K562 (cell line): ENCODE results near the gene FHIT. TPM values are rescaled to one million over a fixed set of nuclear protein-coding genes. Genes with fewer than 3 reads are reported as not detected.

Experiments
- ATAC-seq: fragments of 200-7000 bp; cut with Tn5 transposase; 3 replicates; pipeline ENCODE4 v1.9.1; 2020; ENCODE audit warnings: moderate library complexity
- BruUV-seq: library from RNA; stranded (reverse); fragments of 400-500 nt; replicated peaks from 2 replicates; lab custom pipeline; 2021; lab: Mats Ljungman, UMichigan
- CTCF ChIA-PET: fragments of 300-600 bp; formaldehyde crosslinking; extraction: SDS; loops from one replicate; lab custom pipeline; 2021; ENCODE audit warnings: low intra/inter-chr PET ratio; lab: Yijun Ruan, JAX
- POLR2A ChIA-PET: fragments of 300-600, 350-650 bp; sonication (Branson Sonifier 250); formaldehyde crosslinking; extraction: SDS; loops from one replicate; lab custom pipeline; 2021; ENCODE audit warnings: antibody characterized with exemption, inconsistent platforms; lab: Yijun Ruan, JAX
- DNase-seq, 4 experiments: peaks; one replicate each; pipeline versions ENCODE4 v3.0.0 to v3.0.0-alpha.2; 2011 to 2018; ENCODE audit warnings: low spot score in 3 of 4, mixed read lengths in 3 of 4; ENCODE audit errors: extremely low read depth in 1 of 4
- FAIRE-seq: peaks from 2 replicates; lab custom pipeline; 2011; peaks lifted over from hg19 to GRCh38; lab: Jason Lieb, UNC
- H2AFZ ChIP-seq: 2 replicates; pipeline ENCODE4 v1.6.0; 2011; ENCODE audit warnings: low read depth, low read length, control low read depth, inconsistent platforms
- H3K27ac ChIP-seq: fragments of 200-600 bp; 3 replicates; pipeline ENCODE4 v1.8.0; 2011; ENCODE audit warnings: low read depth, mild to moderate bottlenecking, control low read depth, inconsistent platforms, low read length, moderate library complexity, mixed read lengths; ENCODE audit errors: extremely low read depth
- H3K27me3 ChIP-seq, 2 experiments: fragments of 300-600 bp in 1 of 2; 2 replicates in 1 of 2; 3 replicates in 1 of 2; pipeline versions ENCODE4 v1.6.0 to v1.8.0; 2011; ENCODE audit warnings: inconsistent platforms in 2 of 2, low read length in 2 of 2, mild to moderate bottlenecking in 1 of 2, mixed read lengths in 1 of 2, moderate library complexity in 1 of 2; ENCODE audit not compliant: control insufficient read depth in 2 of 2, insufficient read depth in 2 of 2
- H3K36me3 ChIP-seq: fragments of 300-600 bp; 3 replicates; pipeline ENCODE4 v1.8.0; 2011; ENCODE audit warnings: mild to moderate bottlenecking, low read length, inconsistent platforms; ENCODE audit not compliant: control insufficient read depth, insufficient read depth
- H3K4me1 ChIP-seq, 2 experiments: fragments of 200-600 bp in 1 of 2; replicated peaks in 1 of 2; 2 replicates in 1 of 2; 3 replicates in 1 of 2; pipeline versions ENCODE4 v1.5.1 to v1.8.0; 2011; ENCODE audit warnings: inconsistent platforms in 2 of 2, low read length in 2 of 2, mild to moderate bottlenecking in 1 of 2, mixed read lengths in 1 of 2, moderate library complexity in 1 of 2; ENCODE audit not compliant: control insufficient read depth in 2 of 2, insufficient read depth in 2 of 2
- H3K4me2 ChIP-seq: 2 replicates; pipeline ENCODE4 v1.6.1; 2011; ENCODE audit warnings: low read length, control low read depth, inconsistent platforms, mixed read lengths; ENCODE audit not compliant: insufficient read depth
- H3K4me3 ChIP-seq: fragments of 200-600 bp; sonication (generic), shearing (Covaris generic); 2 replicates; pipeline ENCODE4 v1.5.1; 2016; ENCODE audit warnings: control low read depth, inconsistent platforms
- H3K79me2 ChIP-seq: fragments of 200-600 bp; 3 replicates; pipeline ENCODE4 v1.8.0; 2011; ENCODE audit warnings: low read length, inconsistent platforms; ENCODE audit not compliant: control insufficient read depth, insufficient read depth
- H3K9ac ChIP-seq, 2 experiments: 2 replicates each; pipeline versions ENCODE4 v1.6.0 to v1.6.1; 2011; ENCODE audit warnings: low read depth in 2 of 2, low read length in 2 of 2, control low read depth in 1 of 2, inconsistent platforms in 1 of 2, mild to moderate bottlenecking in 1 of 2, mixed read lengths in 1 of 2; ENCODE audit not compliant: insufficient read depth in 1 of 2
- H3K9me1 ChIP-seq: one replicate; pipeline ENCODE4 v1.6.0; 2011; ENCODE audit warnings: inconsistent platforms, mild to moderate bottlenecking, low read length, moderate library complexity; ENCODE audit not compliant: control insufficient read depth, insufficient read depth
- H3K9me3 ChIP-seq: replicated peaks from 2 replicates; pipeline ENCODE4 v1.5.1; 2011; ENCODE audit warnings: low read depth, low read length, inconsistent platforms; ENCODE audit not compliant: control insufficient read depth, insufficient read depth
- H4K20me1 ChIP-seq: replicated peaks from 2 replicates; pipeline ENCODE4 v1.6.1; 2011; ENCODE audit warnings: low read length, inconsistent platforms, mixed read lengths; ENCODE audit not compliant: control insufficient read depth, insufficient read depth
- CHD2 ChIP-seq: IDR thresholded peaks from 2 replicates; pipeline ENCODE4 v1.6.1; 2011; ENCODE audit warnings: low read depth, low read length
- GABPA ChIP-seq: fragments of 200-800 bp; sonication (Bioruptor generic); conservative IDR thresholded peaks from 2 replicates; pipeline ENCODE4 v1.6.1; 2016; ENCODE audit warnings: low read depth, missing genetic modification characterization, missing compliant biosample characterization
- GABPB1 ChIP-seq: sonication (generic); formaldehyde crosslinking; IDR thresholded peaks from 2 replicates; pipeline ENCODE4 v1.8.0; 2022; ENCODE audit warnings: mild to moderate bottlenecking, missing genetic modification reagents
- GTF2A2 ChIP-seq: IDR thresholded peaks from 2 replicates; pipeline ENCODE4 v1.6.1; 2016; ENCODE audit warnings: mild to moderate bottlenecking, missing genetic modification characterization, missing compliant biosample characterization
- MYC ChIP-seq, 2 experiments: fragments of 250-450 bp in 1 of 2; sonication (Bioruptor Pico) in 1 of 2; IDR thresholded peaks; 2 replicates each; pipeline versions ENCODE4 v1.5.1 to v1.6.1; 2012 to 2021; ENCODE audit warnings: low read depth in 2 of 2, borderline replicate concordance in 1 of 2, improper control_type of control experiment in 1 of 2, low read length in 1 of 2, mild to moderate bottlenecking in 1 of 2, moderate library complexity in 1 of 2
- NR1H2 ChIP-seq: sonication (generic); formaldehyde crosslinking; IDR thresholded peaks from 2 replicates; pipeline ENCODE4 v1.4.0; 2020; ENCODE audit warnings: mild to moderate bottlenecking, missing genetic modification reagents
- SP1 ChIP-seq: sonication (generic); formaldehyde crosslinking; IDR thresholded peaks from 2 replicates; pipeline ENCODE4 v1.8.1; 2022; ENCODE audit warnings: mild to moderate bottlenecking, missing genetic modification reagents
- STAT5A ChIP-seq: IDR thresholded peaks from 2 replicates; pipeline ENCODE4 v1.6.1; 2012; ENCODE audit warnings: low read length, inconsistent platforms, borderline replicate concordance
- ZNF140 ChIP-seq: fragments of 250-450 bp; sonication (Bioruptor Pico); IDR thresholded peaks from 2 replicates; pipeline ENCODE4 v1.8.0; 2021; ENCODE audit warnings: moderate library complexity, mild to moderate bottlenecking, inconsistent platforms
- ZNF239 ChIP-seq: fragments of 250-450 bp; sonication (Bioruptor Pico); IDR thresholded peaks from 2 replicates; pipeline ENCODE4 v1.4.0; 2020; ENCODE audit warnings: mild to moderate bottlenecking
- ZNF507 ChIP-seq: conservative IDR thresholded peaks from 2 replicates; pipeline ENCODE4 v1.6.1; 2017; ENCODE audit warnings: missing genetic modification characterization, missing compliant biosample characterization
- WGBS: fragments of 100-300 bp; shearing (Covaris generic); methylation state at CpG from one replicate; pipeline ENCODE4 v1.1.6; 2016; ENCODE audit warnings: low coverage, mixed read lengths; ENCODE audit not compliant: insufficient coverage; ENCODE audit errors: missing lambda C conversion rate; 5-methylcytosine and 5-hydroxymethylcytosine counted together
- in situ Hi-C: fragments of 300-500 bp; cut with MboI; formaldehyde crosslinking; loops from 4 replicates; pipeline ENCODE4 v1.15.0; 2018; ENCODE audit warnings: inconsistent platforms, mixed read lengths
- intact Hi-C: fragments of 100-400 bp; cut with micrococcal nuclease; formaldehyde crosslinking; loops from 2 replicates; pipeline ENCODE4 v1.14.2; 2022
- polyA plus RNA-seq, 8 experiments: library from polyadenylated mRNA; depleted of rRNA in 4 of 8; stranded (reverse) in 5 of 8; unstranded in 3 of 8; fragments of >200 nt; fragmentation: Nextera tagmentation in 2 of 8; fragmentation: Illumina TruSeq in 1 of 8; extraction: Ambion mirVana in 2 of 8; extraction: Trizol in 1 of 8; gene quantifications; 2 replicates each; pipeline versions ENCODE4 v1.2.1 to v1.2.3, GENCODE V29; 2011 to 2014; ENCODE audit warnings: inconsistent platforms in 1 of 8, missing spikeins in 1 of 8
- total RNA-seq, 7 experiments: library from RNA; depleted of rRNA in 6 of 7; stranded (reverse); fragments of >200 nt in 6 of 7; fragmentation: Illumina TruSeq in 2 of 7; extraction: Trizol in 2 of 7; gene quantifications; 2 replicates each; pipeline versions ENCODE4 v1.2.1 to v1.2.3, GENCODE V29; 2011 to 2021; ENCODE audit warnings: low replicate concordance in 1 of 7
- TF ChIP-seq, protein P1 (sequence below): fragments of 250-450 bp; sonication (Bioruptor Pico); IDR thresholded peaks from 2 replicates; pipeline ENCODE4 v1.5.1; 2021; ENCODE audit warnings: mild to moderate bottlenecking

Gene FHIT
- total and polyA plus RNA-seq, 9 of the 15 experiments (the other 6 are each of a cell fraction or from before 2014, with no cell fraction given): 1.7 to 9.1 (median 4.3) TPM

DNA sequence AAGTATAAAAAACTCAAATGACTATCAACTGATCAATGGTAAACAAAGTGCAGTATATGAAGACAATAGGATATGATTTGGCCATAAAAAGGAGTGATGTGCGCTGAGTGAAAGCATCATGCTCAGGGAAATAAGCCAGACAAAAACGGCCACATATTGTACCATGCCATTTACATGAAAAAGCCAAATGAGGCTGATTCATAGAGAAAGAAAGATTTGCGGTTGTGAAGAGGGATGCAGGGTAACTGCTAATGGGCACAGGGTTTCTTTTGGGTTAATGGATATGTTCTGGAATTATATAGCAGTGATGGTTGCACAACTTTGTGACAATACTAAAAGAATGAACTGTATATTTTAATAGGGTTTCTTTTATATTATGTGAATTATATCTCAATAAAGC is 1324.2 kb downstream of the FHIT start:
- H3K9me1 ChIP-seq: no peaks in the 10 kb centered on the region
- H3K79me2 ChIP-seq: no peaks in the 10 kb centered on the region
- in situ Hi-C loops (no loop called here), intact Hi-C loops (no loop called here)
- H3K4me2 ChIP-seq: no peak overlapping the region
- no peaks in the 10 kb centered on the region for H4K20me1 ChIP-seq
- BruUV-seq: no TSS peak
- H3K4me1 ChIP-seq: no peaks in the 10 kb centered on the region
- no peaks in the 10 kb centered on the region for H3K36me3 ChIP-seq
- no peaks in the 10 kb centered on the region for H3K27me3 ChIP-seq
- POLR2A ChIA-PET: no interaction called here
- H3K9me3 ChIP-seq: no peaks in the 10 kb centered on the region
- ATAC-seq (no peak), FAIRE-seq (no peak), DNase-seq (no peak)
- H3K4me3 ChIP-seq: no peak overlapping the region
- H3K27ac ChIP-seq: no peak overlapping the region
- 80% methylated on average over 1 of the region's 3 CpGs for WGBS
- TF ChIP-seq ZNF140 (CRISPR knock-in tag) (no peak), GABPA (tag) (no peak), NR1H2 (no peak), ZNF507 (tag) (no peak), GABPB1 (CRISPR knock-in tag) (no peak), STAT5A (no peak), CHD2 (no peak), SP1 (CRISPR knock-in tag) (no peak), ZNF239 (CRISPR knock-in tag) (no peak), GTF2A2 (tag) (no peak), MYC (IDR thresholded peaks at IDR 0.05; ENCODE audit: low read depth, low read length) (no peak), MYC (CRISPR knock-in tag; IDR thresholded peaks at IDR 0.05; ENCODE audit: borderline replicate concordance, low read depth) (no peak)
- TF ChIP-seq, protein P1, sequence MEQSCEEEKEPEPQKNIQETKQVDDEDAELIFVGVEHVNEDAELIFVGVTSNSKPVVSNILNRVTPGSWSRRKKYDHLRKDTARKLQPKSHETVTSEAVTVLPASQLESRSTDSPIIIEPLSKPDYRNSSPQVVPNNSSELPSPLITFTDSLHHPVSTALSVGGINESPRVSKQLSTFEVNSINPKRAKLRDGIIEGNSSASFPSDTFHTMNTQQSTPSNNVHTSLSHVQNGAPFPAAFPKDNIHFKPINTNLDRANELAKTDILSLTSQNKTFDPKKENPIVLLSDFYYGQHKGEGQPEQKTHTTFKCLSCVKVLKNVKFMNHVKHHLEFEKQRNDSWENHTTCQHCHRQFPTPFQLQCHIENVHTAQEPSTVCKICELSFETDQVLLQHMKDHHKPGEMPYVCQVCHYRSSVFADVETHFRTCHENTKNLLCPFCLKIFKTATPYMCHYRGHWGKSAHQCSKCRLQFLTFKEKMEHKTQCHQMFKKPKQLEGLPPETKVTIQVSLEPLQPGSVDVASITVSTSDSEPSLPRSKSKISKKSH (CRISPR knock-in tag): no peak
- no peak overlapping the region for H2AFZ ChIP-seq
- no peak overlapping the region for H3K9ac ChIP-seq
- CTCF ChIA-PET: no interaction called here
